ENCODE data around the gene B4GALT1. TPM values are rescaled to one million over a fixed set of nuclear protein-coding genes. Genes with fewer than 3 reads are reported as not detected.

The B4GALT1 gene
- total RNA-seq, 2 experiments from 2014 or later, result 38.8 to 42.4 TPM

DNA sequence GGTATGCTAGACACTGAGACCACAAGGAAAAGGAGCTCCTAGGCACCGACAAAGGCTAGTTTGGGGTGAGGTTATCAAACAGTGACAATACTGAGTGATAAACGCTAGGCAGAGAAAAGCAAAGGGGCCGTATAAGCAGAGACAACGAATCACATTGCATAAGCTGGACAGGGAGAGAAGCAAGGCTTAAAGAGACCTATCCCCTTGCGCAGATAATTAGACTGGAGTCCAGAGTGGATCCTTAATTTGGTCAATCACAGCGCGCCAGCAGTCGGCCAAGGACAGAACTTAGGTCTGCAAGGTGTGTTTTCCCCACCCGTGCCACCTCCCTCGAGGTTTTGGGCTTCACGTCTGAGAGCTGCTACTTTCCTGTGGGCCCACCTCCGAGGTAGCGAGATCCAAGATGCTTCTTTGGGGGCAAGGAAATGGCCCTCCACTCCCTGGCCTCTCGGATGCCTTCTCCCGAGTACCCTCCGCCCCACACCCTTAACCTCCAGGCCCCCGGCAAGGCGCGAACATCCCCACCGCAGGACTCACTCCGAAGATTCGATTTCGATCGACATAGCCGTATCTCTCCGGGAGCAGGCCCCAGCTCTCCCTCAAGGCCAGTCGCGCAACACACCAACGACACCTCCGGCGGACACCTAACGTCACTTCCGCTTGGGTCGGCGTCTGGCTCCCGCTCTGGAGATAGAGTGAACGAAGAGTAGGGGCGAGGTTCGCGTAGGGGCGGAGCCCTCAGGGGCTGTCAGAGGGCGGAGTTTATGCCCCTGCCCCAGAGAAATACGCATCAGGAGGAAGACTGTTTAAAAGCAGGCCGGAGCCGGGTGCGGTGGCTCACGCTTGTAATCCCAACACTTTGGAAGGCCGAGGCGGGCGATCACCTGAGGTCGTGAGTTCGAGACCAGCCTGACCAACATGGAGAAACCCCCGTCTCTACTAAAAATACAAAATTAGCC is 90.8 kb downstream of the B4GALT1 start, which contains the start of gene SMU1:
TSS of gene SMU1 (minus strand) at position 629 of the 959 bp plus-strand sequence. CDS start at position 563, 66 bp downstream.
- H3K4me1 Mint-ChIP-seq, result peaks cover 42% of the 10 kb centered on the region
- H3K9me3 Mint-ChIP-seq, result no peaks in the 10 kb centered on the region
- no peaks in the 10 kb centered on the region for H3K27me3 Mint-ChIP-seq
- peak within 1 kb of the TSS; percentile 99 for H3K4me3 Mint-ChIP-seq
- peak within 1 kb of the TSS; percentile 100 for H3K27ac Mint-ChIP-seq
- peak; percentile 98 for DNase-seq
- H3K36me3 Mint-ChIP-seq (ENCODE audit: low read depth), result peaks cover 26% of the 10 kb centered on the region
- ChIA-PET POLR2A (no interaction called here), CTCF (interaction anchor here (0.7 to 1.7 kb wide), 10 partner anchors 9 to 210 kb away, joined by 3 to 6 read pairs (median 4); partner anchors contain the start of gene B4GALT1)

DNA sequence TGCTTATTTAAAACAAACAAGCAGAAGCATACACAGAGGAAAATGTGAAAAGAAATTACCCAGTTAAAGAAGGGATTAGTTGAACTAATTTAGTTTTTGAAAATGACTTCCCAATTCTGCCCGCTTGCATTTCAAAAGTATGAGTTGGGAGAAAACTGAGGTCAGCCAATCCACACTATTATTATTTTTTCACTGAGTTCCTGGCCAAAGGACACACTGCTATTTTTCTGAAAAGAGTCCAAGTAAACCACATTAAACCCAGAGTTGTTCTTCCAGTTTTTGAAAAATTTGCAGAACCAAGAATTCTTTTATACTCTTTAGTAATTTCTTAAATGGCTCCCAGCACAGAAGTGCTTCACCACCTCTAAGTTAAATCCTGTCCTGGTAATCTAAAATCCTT is 98.1 kb downstream of the B4GALT1 start:
- DNase-seq, result no peak
- Mint-ChIP-seq H3K27ac (no peak overlapping the region), H3K36me3 (ENCODE audit: low read depth) (peaks cover 59% of the 10 kb centered on the region), H3K9me3 (no peaks in the 10 kb centered on the region), H3K4me3 (no peak overlapping the region), H3K4me1 (peaks cover 37% of the 10 kb centered on the region), H3K27me3 (no peaks in the 10 kb centered on the region)
- ChIA-PET POLR2A (no interaction called here), CTCF (no interaction called here)

DNA sequence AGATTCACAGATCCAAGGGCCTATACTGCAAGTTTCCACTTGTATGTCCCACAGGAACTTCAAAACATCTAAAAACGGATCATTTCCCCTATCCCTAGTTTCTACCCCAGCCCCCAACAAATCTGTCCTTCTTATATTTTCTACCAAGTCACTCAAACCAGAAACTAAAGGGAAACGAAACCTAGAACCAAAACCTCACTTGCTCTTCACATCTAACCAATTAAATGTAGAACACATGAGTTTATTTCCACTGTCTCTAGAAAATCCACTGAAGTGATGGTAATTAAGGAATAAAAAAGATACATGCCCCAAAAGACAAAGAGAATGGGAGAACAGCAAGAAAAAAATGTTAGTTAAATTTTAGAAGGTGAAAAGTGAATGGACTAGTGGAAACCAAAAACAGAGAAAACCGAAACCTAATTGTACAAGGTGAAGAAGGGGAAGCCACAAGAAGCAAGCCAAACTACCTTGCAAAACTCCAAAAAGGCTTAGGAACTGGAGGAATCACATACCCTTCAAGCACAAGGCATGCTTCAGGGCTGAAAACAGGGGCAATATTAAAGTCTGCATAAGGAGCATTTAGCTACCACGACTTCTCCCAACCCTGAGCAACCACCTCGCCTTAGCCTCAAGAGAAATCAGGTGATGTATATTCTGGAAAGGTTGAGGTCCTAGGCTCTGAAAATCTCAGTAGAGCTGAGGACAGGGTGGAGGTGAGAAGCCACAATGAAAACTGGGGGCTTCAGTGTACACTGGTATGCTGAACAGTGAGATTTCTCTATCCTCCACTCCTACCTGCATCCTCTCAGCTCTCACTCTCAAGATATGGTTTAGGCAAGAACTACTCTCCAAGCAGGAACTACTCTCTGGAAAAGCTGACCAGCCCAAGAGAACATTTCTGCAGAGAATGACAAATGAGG is 101.7 kb downstream of the B4GALT1 start:
- H3K9me3 Mint-ChIP-seq, result no peaks in the 10 kb centered on the region
- peak overlapping the region; percentile 81 for H3K27ac Mint-ChIP-seq
- ChIA-PET POLR2A (no interaction called here), CTCF (no interaction called here)
- no peak for DNase-seq
- H3K4me3 Mint-ChIP-seq, result no peak overlapping the region
- no peaks in the 10 kb centered on the region for H3K27me3 Mint-ChIP-seq
- H3K36me3 Mint-ChIP-seq (ENCODE audit: low read depth), result peaks cover 50% of the 10 kb centered on the region
- H3K4me1 Mint-ChIP-seq, result peaks cover 21% of the 10 kb centered on the region

Other genes starting within 250 kb of the B4GALT1 start
- gene APTX, start 165.7 kb downstream of the B4GALT1 start, total RNA-seq, result 10 to 100 TPM; 29.9 to 31.2 TPM
- 100 to 1,000 TPM; 159 to 180 TPM for gene DNAJA1, start 142.1 kb downstream of the B4GALT1 start, total RNA-seq
- 10 to 100 TPM; 24.0 to 24.5 TPM for gene SMU1, start 90.7 kb downstream of the B4GALT1 start, total RNA-seq
- not detected for gene SPINK4, start 72.8 kb upstream of the B4GALT1 start, total RNA-seq
- gene BAG1, start 97.4 kb upstream of the B4GALT1 start, total RNA-seq, result 10 to 100 TPM; 62.3 to 72.2 TPM
- 100 to 1,000 TPM in 1 of 2 experiments, 10 to 100 TPM in 1; 91.0 to 100 TPM for gene CHMP5, start 97.7 kb upstream of the B4GALT1 start, total RNA-seq
- 10 to 100 TPM; 33.7 to 35.6 TPM for gene NFX1, start 123.2 kb upstream of the B4GALT1 start, total RNA-seq
- gene AQP7, start 235.2 kb upstream of the B4GALT1 start, total RNA-seq, result under 1 TPM; 0.23 to 0.35 TPM

All from activated CD4-positive, alpha-beta T cell treated with anti-CD3 and anti-CD28 coated beads, Interleukin-2, amount 10 ng/mL, durations not matched to agents 7 days and 5 days (primary cell).